Measurements from ENCODE around the gene CCDC117. TPM values are rescaled to one million over a fixed set of nuclear protein-coding genes. Genes with fewer than 3 reads are reported as not detected.

Gene CCDC117
- total RNA-seq, 1 donor from 2014 or later = 21.9 TPM

DNA sequence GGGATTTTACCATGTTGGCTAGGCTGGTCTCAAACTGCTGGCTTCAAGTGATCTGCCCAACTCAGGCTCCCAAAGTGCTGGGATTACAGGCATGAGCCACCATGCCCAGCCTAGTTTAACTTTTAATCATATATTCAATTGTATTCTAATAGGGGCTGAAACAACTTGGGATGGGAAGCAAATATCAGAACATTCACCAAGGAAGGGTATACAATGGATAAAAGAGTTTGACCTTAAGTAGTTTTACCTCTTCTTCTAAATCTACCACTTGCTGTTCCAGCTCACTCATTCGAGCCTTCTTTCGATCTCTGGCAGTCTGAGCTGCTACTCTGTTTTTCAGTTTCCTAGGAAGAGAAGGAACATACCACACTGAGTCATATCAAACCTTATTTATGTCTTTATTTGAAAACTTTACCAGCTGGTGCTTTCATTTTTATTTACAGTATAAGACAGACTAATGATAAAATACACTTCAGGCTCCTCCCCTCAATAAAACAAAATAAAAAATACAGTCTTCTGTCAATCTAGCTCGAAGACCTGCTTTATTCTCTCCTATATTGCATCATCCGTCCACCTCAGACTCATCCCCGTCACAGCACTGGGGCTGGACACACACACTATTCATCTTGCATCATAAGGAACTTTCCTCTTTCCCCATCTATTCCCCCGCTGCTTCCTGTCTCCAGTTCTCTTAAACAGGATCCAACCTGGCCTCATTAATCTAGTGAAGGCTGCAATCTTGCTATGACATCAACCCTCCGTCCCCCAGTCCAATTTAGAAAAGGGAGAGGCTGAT lies 26.5 kb downstream of the CCDC117 start:
- H3K27me3 Mint-ChIP-seq = no peaks in the 10 kb centered on the region
- ChIA-PET POLR2A (interaction anchor here (0.7 to 4.3 kb wide), 10 partner anchors 8 to 880 kb away, joined by 3 to 41 read pairs (median 8); partner anchors contain the start of genes CCDC117, CHEK2, HSCB and PITPNB), CTCF (interaction anchor here (1.0 to 2.0 kb wide), 2 partner anchors 9 to 30 kb away, joined by 4 to 6 read pairs; no protein-coding TSS in a partner anchor)
- DNase-seq (no peak), ATAC-seq (ENCODE audit: low read depth) (no peak)
- peak overlapping the region; percentile 98 for H3K4me3 Mint-ChIP-seq
- H3K27ac Mint-ChIP-seq = peak overlapping the region; percentile 87
- peaks cover 56% of the 10 kb centered on the region for H3K4me1 Mint-ChIP-seq
- H3K36me3 Mint-ChIP-seq (ENCODE audit: low read depth) = peaks cover 62% of the 10 kb centered on the region
- intact Hi-C loops (cut with micrococcal nuclease) = loop anchor here (1.0 to 10.0 kb wide), 2 partner anchors 26 to 884 kb away; partner anchors contain the start of gene PITPNB
- TF ChIP-seq, protein P1, sequence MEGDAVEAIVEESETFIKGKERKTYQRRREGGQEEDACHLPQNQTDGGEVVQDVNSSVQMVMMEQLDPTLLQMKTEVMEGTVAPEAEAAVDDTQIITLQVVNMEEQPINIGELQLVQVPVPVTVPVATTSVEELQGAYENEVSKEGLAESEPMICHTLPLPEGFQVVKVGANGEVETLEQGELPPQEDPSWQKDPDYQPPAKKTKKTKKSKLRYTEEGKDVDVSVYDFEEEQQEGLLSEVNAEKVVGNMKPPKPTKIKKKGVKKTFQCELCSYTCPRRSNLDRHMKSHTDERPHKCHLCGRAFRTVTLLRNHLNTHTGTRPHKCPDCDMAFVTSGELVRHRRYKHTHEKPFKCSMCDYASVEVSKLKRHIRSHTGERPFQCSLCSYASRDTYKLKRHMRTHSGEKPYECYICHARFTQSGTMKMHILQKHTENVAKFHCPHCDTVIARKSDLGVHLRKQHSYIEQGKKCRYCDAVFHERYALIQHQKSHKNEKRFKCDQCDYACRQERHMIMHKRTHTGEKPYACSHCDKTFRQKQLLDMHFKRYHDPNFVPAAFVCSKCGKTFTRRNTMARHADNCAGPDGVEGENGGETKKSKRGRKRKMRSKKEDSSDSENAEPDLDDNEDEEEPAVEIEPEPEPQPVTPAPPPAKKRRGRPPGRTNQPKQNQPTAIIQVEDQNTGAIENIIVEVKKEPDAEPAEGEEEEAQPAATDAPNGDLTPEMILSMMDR (IDR thresholded peaks at IDR 0.05) = no peak
- no peaks in the 10 kb centered on the region for H3K9me3 Mint-ChIP-seq

DNA sequence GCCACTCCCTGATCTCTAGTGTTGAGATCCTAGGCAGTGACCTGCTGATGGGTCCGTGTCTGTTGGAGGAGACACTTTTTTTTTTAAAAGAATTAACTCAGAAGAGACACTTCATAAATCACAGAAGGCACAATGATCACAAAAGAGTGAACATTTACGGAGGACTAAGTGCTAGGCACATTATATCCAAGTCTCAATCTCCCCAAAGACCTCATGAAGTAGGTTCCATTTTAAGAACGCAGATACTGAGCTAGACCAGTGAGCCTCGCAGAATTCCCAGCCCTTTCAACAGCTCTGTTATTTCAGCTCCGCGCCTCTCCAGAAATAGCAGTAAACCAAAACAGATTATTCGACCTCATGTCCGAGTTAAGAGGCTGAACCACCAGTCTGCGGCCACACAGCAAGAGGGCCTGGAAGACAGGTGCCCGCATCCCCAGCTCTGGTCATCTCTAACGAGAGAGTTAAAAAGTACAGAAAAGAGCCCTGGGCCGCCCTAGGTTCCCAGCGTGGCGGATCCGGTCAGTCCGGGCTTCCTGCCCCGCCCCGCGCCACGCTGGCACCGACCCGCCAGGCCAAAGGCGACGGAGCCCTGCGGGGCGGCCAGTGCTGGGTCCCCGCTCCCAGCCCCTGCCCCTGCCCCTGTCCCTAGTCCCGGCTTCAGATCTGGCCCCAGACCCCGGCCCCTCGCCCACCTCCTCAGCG lies 27.3 kb downstream of the CCDC117 start:
- no peaks in the 10 kb centered on the region for H3K9me3 Mint-ChIP-seq
- DNase-seq = no peak
- TF ChIP-seq, protein P1 (IDR thresholded peaks at IDR 0.05) = no peak
- no peaks in the 10 kb centered on the region for H3K27me3 Mint-ChIP-seq
- H3K4me3 Mint-ChIP-seq = peak overlapping the region; percentile 98
- peaks cover 54% of the 10 kb centered on the region for H3K36me3 Mint-ChIP-seq (ENCODE audit: low read depth)
- peak; percentile 36 for ATAC-seq (ENCODE audit: low read depth)
- ChIA-PET POLR2A (interaction anchor here (0.7 to 4.3 kb wide), 13 partner anchors 9 to 880 kb away, joined by 3 to 41 read pairs (median 4); partner anchors contain the start of genes CCDC117, CHEK2, HSCB and PITPNB), CTCF (interaction anchor here (2.0 kb wide), 1 partner anchor 29 kb away, joined by 6 read pairs; no protein-coding TSS in a partner anchor)
- intact Hi-C loops (cut with micrococcal nuclease) = loop anchor here (1.0 to 10.0 kb wide), 7 partner anchors 8 to 885 kb away; partner anchors contain the start of genes CHEK2, EWSR1, PITPNB and RHBDD3
- H3K4me1 Mint-ChIP-seq = peaks cover 56% of the 10 kb centered on the region
- H3K27ac Mint-ChIP-seq = peak overlapping the region; percentile 87

DNA sequence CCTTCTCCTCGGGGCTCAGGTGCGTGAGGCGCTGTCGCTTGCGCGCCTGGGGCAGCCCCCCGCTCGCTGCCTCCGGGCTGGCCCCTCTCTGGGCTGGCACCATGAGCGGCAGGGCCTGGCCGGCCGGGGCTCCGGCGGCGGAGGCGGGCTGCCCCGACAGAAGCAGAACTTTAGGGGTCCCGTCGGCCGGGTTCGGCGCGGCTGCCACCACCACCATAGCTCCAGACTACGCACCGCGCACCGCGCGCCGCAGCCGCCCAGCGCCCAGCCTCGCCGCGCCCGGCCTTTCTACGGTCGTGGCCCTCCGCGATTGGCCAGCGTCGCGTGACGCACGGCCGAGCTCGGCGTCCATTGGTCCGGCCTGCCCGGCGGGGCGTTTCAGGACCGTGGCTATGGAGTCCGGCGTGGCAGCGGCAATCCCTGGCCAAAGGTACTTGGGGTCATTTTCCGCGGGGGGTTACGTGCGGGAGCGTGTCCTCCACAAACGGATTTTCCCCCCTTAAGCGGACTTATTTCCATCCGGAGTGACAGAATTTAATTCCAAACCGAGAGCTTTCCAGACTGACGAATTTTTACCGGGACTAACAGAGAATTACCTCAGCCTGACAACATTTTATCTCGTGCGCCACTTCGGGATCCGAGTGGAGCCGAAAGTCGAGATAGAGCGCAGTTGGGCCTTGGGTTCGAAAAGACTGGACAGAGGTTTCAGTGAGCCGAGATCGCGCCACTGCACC lies 28.0 kb downstream of the CCDC117 start, which contains the start of gene XBP1:
Gene XBP1, minus strand, starts transcription at position 262 of the 734 bp plus-strand sequence.
- peak within 1 kb of the TSS; percentile 98 for H3K27ac Mint-ChIP-seq
- H3K4me3 Mint-ChIP-seq = peak within 1 kb of the TSS; percentile 98
- TF ChIP-seq, protein P1 (IDR thresholded peaks at IDR 0.05) = no peak
- H3K36me3 Mint-ChIP-seq (ENCODE audit: low read depth) = peaks cover 47% of the 10 kb centered on the region
- peak; percentile 93 for ATAC-seq (ENCODE audit: low read depth)
- CTCF ChIA-PET = interaction anchor here (2.0 kb wide), 1 partner anchor 28 kb away, joined by 6 read pairs; no protein-coding TSS in a partner anchor
- intact Hi-C loops (cut with micrococcal nuclease) = loop anchor here (1.0 to 5.0 kb wide), 5 partner anchors 9 to 467 kb away; partner anchors contain the start of genes CHEK2, EWSR1, RHBDD3 and TTC28
- no peaks in the 10 kb centered on the region for H3K27me3 Mint-ChIP-seq
- peaks cover 56% of the 10 kb centered on the region for H3K4me1 Mint-ChIP-seq
- POLR2A ChIA-PET = interaction anchor here (0.6 to 4.3 kb wide), 18 partner anchors 10 to 881 kb away, joined by 3 to 41 read pairs (median 4); partner anchors contain the start of genes CCDC117, CHEK2, HSCB and PITPNB
- DNase-seq = peak; percentile 85
- no peaks in the 10 kb centered on the region for H3K9me3 Mint-ChIP-seq

DNA sequence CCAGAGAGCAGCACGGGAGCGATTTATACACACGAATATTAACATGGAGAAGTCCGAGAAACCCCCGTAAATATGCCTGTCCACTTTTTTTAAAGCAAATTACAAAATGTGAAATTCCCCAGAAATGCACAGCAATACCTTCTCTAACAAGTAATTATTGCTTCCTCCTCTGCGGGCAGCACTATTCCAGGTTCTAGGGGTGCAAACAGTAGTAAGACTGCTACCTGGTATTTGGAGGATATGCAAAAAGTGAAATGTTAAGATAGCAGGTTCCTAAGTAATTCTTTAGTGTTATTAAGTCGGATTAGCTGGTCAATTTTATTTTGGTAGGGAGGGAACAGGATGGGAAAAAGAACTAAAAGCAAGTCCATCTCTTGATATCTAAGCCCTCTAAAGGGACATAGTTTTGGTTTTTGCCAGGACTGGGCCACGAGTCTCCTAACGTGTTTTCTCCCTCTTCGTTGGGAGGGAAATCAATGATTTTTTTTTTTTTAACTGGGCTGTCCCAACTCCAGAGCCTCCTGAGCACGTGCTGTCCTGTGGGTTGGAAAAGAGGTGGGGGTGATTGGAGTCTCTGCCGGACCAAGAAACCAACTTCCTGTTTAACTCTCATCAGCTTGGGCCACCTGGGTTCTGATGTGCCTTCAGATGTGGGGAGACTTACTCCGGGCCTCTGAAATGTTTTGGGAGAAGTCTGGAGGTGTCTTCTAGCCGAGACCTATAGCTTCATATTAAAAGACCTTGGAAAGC lies 29.5 kb downstream of the CCDC117 start:
- H3K27me3 Mint-ChIP-seq = no peaks in the 10 kb centered on the region
- CTCF ChIA-PET = interaction anchor here (1.3 kb wide), 1 partner anchor 27 kb away, joined by 8 read pairs; no protein-coding TSS in a partner anchor

More for the DNA sequence above, 29.5 kb downstream of the CCDC117 start:
- ATAC-seq (ENCODE audit: low read depth) (no peak), DNase-seq (no peak)
- intact Hi-C loops (cut with micrococcal nuclease) = loop anchor here (2.0 to 5.0 kb wide), 3 partner anchors 81 to 465 kb away; partner anchors contain the start of genes EWSR1, RHBDD3, TTC28 and ZNRF3
- Mint-ChIP-seq H3K4me1 (peaks cover 43% of the 10 kb centered on the region), H3K4me3 (peak overlapping the region; percentile 77), H3K36me3 (ENCODE audit: low read depth) (peaks cover 31% of the 10 kb centered on the region), H3K9me3 (no peaks in the 10 kb centered on the region), H3K27ac (peak overlapping the region; percentile 68)
- TF ChIP-seq, protein P1 (IDR thresholded peaks at IDR 0.05) = no peak
- POLR2A ChIA-PET = no interaction called here
